Endodermal cell (in vitro differentiated cells): ENCODE results near the gene MARCHF10. TPM values are rescaled to one million over a fixed set of nuclear protein-coding genes. Genes with fewer than 3 reads are reported as not detected.

Experiments
- DNase-seq: peaks from one replicate; pipeline ENCODE4 v3.0.0-alpha.2; 2017
- H3K27ac ChIP-seq: 2 replicates; pipeline ENCODE4 v1.5.1; 2013; ENCODE audit warnings: mild to moderate bottlenecking, low read depth, low read length, moderate library complexity
- H3K27me3 ChIP-seq: 2 replicates; pipeline ENCODE4 v1.6.1; 2013; ENCODE audit warnings: mild to moderate bottlenecking, low read length, moderate library complexity; ENCODE audit not compliant: insufficient read depth, control insufficient read depth, poor library complexity, severe bottlenecking
- H3K36me3 ChIP-seq: 2 replicates; pipeline ENCODE4 v1.7.0; 2013; ENCODE audit warnings: mild to moderate bottlenecking, low read length, moderate library complexity; ENCODE audit not compliant: control insufficient read depth, insufficient read depth
- H3K4me1 ChIP-seq: one replicate; pipeline ENCODE4 v1.7.0; 2013; ENCODE audit warnings: low read length; ENCODE audit not compliant: control insufficient read depth, insufficient read depth
- H3K4me3 ChIP-seq: 2 replicates; pipeline ENCODE4 v1.5.1; 2013; ENCODE audit warnings: mild to moderate bottlenecking, low read length, moderate library complexity
- H3K9ac ChIP-seq: 2 replicates; pipeline ENCODE4 v1.6.1; 2013; ENCODE audit warnings: mild to moderate bottlenecking, low read length, moderate library complexity; ENCODE audit not compliant: poor library complexity, severe bottlenecking; ENCODE audit errors: extremely low read depth
- H3K9me3 ChIP-seq: 2 replicates; pipeline ENCODE4 v1.6.1; 2013; ENCODE audit warnings: mild to moderate bottlenecking, low read length, moderate library complexity; ENCODE audit not compliant: control insufficient read depth
- H3K27ac Mint-ChIP-seq: 2 replicates; pipeline ENCODE4 v1.8.0; 2020; ENCODE audit warnings: mixed read lengths
- H3K27me3 Mint-ChIP-seq: 2 replicates; pipeline ENCODE4 v1.8.0; 2021; ENCODE audit warnings: mild to moderate bottlenecking, mixed read lengths; ENCODE audit not compliant: insufficient read depth
- H3K36me3 Mint-ChIP-seq: 2 replicates; pipeline ENCODE4 v1.8.0; 2020; ENCODE audit warnings: low read depth, mixed read lengths
- H3K4me1 Mint-ChIP-seq: 2 replicates; pipeline ENCODE4 v1.8.0; 2020; ENCODE audit warnings: mixed read lengths
- H3K4me3 Mint-ChIP-seq: 2 replicates; pipeline ENCODE4 v1.8.0; 2020; ENCODE audit warnings: mild to moderate bottlenecking, moderate library complexity, mixed read lengths
- H3K9me3 Mint-ChIP-seq: 2 replicates; pipeline ENCODE4 v1.8.0; 2020; ENCODE audit warnings: mild to moderate bottlenecking, mixed read lengths
- CTCF ChIP-seq: fragments of 200-600 bp; sonication (generic); conservative IDR thresholded peaks from 2 replicates; pipeline ENCODE4 v1.5.0; 2021; ENCODE audit warnings: antibody characterized with exemption, mild to moderate bottlenecking
- WGBS, 2 experiments: methylation state at CpG; one replicate each; pipeline versions ENCODE4 v1.1.5 to v1.1.7; 2013; ENCODE audit warnings: missing lambda C conversion rate in 2 of 2, mixed read lengths in 1 of 2; ENCODE audit not compliant: insufficient coverage in 1 of 2, insufficient read length in 1 of 2; 5-methylcytosine and 5-hydroxymethylcytosine counted together
- total RNA-seq, 2 donors: library from RNA; stranded (reverse); fragmentation: NEBNext Ultra II Directional in 1 of 2; extraction: Animal tissue kit (Norgen Biotek cat#: 25700) in 1 of 2; gene quantifications; 2 replicates in 1 of 2; 3 replicates in 1 of 2; pipeline ENCODE4 v1.2.1, GENCODE V29; 2021

The MARCHF10 gene
- total RNA-seq, 2 donors from 2014 or later: 0.57 to 1.7 TPM

- Histone ChIP-seq H3K36me3 (no peaks in the 10 kb centered on the region), H3K4me3 (peak overlapping the region; percentile 84), H3K9ac (peak overlapping the region; percentile 47), H3K9me3 (peaks cover 14% of the 10 kb centered on the region), H3K27me3 (peaks cover 10% of the 10 kb centered on the region), H3K4me1 (peaks cover 9% of the 10 kb centered on the region), H3K27ac (no peak overlapping the region)
- H3K4me1 Mint-ChIP-seq: peaks cover 24% of the 10 kb centered on the region
- peaks cover 31% of the 10 kb centered on the region for H3K27me3 Mint-ChIP-seq
- peaks cover 8% of the 10 kb centered on the region for H3K36me3 Mint-ChIP-seq
- peaks cover 22% of the 10 kb centered on the region for H3K9me3 Mint-ChIP-seq
- WGBS, 2 experiments: 2 to 3% methylated on average over 19 to 31 of the region's 31 CpGs
- no peak for TF ChIP-seq CTCF
- DNase-seq: peak; percentile 90
- H3K4me3 Mint-ChIP-seq: peak overlapping the region; percentile 78
- H3K27ac Mint-ChIP-seq: peak overlapping the region; percentile 94
Measured at GRCh38 chr17:62704381-62704971, 103.6 kb downstream of the MARCHF10 start.

GRCh38 chr17:62703776-62704380 lies 104.2 kb downstream of the MARCHF10 start:
- Mint-ChIP-seq H3K4me1 (peaks cover 24% of the 10 kb centered on the region), H3K27me3 (peaks cover 31% of the 10 kb centered on the region), H3K4me3 (peak overlapping the region; percentile 78), H3K36me3 (peaks cover 7% of the 10 kb centered on the region), H3K27ac (no peak overlapping the region), H3K9me3 (peaks cover 17% of the 10 kb centered on the region)
- peak; percentile 97 for DNase-seq
- Histone ChIP-seq H3K27me3 (peaks cover 10% of the 10 kb centered on the region), H3K4me1 (peaks cover 9% of the 10 kb centered on the region), H3K9me3 (peaks cover 8% of the 10 kb centered on the region), H3K27ac (no peak overlapping the region), H3K4me3 (peak overlapping the region; percentile 84), H3K36me3 (no peaks in the 10 kb centered on the region), H3K9ac (peak overlapping the region; percentile 47)
- TF ChIP-seq CTCF: peak; percentile 94
- 0 to 2% methylated on average over 18 to 80 of the region's 80 CpGs for WGBS, 2 experiments

GRCh38 chr17:62703261-62703775 lies 104.8 kb downstream of the MARCHF10 start:
- peaks cover 24% of the 10 kb centered on the region for H3K4me1 Mint-ChIP-seq
- WGBS, 2 experiments: 60 to 67% methylated on average over 3 to 16 of the region's 16 CpGs

More at GRCh38 chr17:62703261-62703775, 104.8 kb downstream of the MARCHF10 start:
- DNase-seq: no peak
- H3K27ac Mint-ChIP-seq: no peak overlapping the region
- H3K9me3 Mint-ChIP-seq: peaks cover 11% of the 10 kb centered on the region
- Histone ChIP-seq H3K9ac (no peak overlapping the region), H3K36me3 (no peaks in the 10 kb centered on the region), H3K27me3 (peaks cover 10% of the 10 kb centered on the region), H3K9me3 (peaks cover 2% of the 10 kb centered on the region), H3K27ac (no peak overlapping the region), H3K4me3 (no peak overlapping the region), H3K4me1 (peaks cover 9% of the 10 kb centered on the region)
- peaks cover 31% of the 10 kb centered on the region for H3K27me3 Mint-ChIP-seq
- TF ChIP-seq CTCF: no peak
- peak overlapping the region; percentile 78 for H3K4me3 Mint-ChIP-seq
- H3K36me3 Mint-ChIP-seq: peaks cover 3% of the 10 kb centered on the region
